Cardiac ventricle fibroblast (primary cell): ENCODE measurements around the gene SAMD4A. TPM values are rescaled to one million over a fixed set of nuclear protein-coding genes. Genes with fewer than 3 reads are reported as not detected.

ENCODE experiments used
- total RNA-seq: library from RNA; depleted of rRNA; stranded (reverse); fragments of >200 nt; gene quantifications from 2 replicates; pipeline ENCODE4 v1.2.3, GENCODE V29; 2015

The SAMD4A gene, protein sequence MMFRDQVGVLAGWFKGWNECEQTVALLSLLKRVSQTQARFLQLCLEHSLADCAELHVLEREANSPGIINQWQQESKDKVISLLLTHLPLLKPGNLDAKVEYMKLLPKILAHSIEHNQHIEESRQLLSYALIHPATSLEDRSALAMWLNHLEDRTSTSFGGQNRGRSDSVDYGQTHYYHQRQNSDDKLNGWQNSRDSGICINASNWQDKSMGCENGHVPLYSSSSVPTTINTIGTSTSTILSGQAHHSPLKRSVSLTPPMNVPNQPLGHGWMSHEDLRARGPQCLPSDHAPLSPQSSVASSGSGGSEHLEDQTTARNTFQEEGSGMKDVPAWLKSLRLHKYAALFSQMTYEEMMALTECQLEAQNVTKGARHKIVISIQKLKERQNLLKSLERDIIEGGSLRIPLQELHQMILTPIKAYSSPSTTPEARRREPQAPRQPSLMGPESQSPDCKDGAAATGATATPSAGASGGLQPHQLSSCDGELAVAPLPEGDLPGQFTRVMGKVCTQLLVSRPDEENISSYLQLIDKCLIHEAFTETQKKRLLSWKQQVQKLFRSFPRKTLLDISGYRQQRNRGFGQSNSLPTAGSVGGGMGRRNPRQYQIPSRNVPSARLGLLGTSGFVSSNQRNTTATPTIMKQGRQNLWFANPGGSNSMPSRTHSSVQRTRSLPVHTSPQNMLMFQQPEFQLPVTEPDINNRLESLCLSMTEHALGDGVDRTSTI
- 6.7 TPM in 2 replicates for total RNA-seq

DNA sequence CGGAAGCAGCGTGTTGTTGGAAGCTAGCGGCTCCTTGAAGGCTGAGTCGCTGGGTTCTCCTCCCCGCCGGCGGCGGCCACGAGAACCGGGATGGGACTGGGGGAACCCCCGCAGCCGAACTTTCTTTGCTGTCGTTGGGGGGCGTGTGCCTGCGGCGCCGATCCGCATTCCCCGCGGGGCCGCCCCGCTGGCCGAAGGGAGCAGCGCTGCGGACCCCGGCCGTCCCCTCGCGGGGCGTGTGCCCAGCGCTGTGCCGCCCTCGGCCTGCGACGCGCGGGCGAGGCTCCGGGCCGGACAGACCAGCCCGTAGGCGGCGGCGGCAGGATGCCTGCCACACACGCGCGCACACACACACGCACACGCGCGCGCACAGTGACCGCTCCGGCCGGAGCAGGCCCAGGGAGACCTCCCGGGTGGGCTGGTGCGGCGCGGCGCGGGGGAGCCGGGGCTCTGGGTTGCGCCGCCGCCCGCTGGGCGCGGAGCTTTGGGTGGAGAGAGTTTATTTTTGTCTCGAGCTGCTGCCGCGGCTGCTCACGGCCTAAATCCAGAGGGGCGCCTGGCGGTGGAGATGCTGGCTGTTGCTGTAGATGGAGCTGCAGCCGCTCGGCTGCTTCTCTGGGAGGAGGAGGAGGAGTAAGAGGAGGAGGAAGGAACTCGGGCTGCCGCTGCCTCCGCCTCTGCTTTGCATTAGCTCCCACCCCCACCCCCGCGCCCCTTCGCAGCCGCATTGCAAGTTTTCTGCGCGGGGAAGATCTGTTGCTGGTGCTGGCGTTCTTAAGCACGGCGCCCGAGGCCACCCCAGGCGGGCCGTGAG lies at the start of gene SAMD4A:
TSS of gene SAMD4A (plus strand) at position 719 of the 814 bp plus-strand sequence. CDS start 789 bp downstream, outside the sequence.

Other genes starting within 250 kb of the SAMD4A start
- gene CDKN3, start 170.1 kb upstream of the SAMD4A start, total RNA-seq: 15.2 and 17.5 TPM in 2 replicates
- 294 and 306 TPM in 2 replicates for gene CNIH1, start 125.8 kb upstream of the SAMD4A start, total RNA-seq
- 38.3 and 40.9 TPM in 2 replicates for gene GMFB, start 78.1 kb upstream of the SAMD4A start, total RNA-seq
- 7.9 and 12.3 TPM in 2 replicates for gene CGRRF1, start 57.2 kb upstream of the SAMD4A start, total RNA-seq